GM19099 (cell line): ENCODE results near the gene OLFM1.

Experiments used
- POLR2A ChIP-seq: IDR thresholded peaks from 3 replicates; pipeline ENCODE4 v1.6.1; 2011; ENCODE audit warnings: low read depth; ENCODE audit not compliant: insufficient read length; ENCODE audit errors: extremely low read depth

OLFM1 gene

DNA sequence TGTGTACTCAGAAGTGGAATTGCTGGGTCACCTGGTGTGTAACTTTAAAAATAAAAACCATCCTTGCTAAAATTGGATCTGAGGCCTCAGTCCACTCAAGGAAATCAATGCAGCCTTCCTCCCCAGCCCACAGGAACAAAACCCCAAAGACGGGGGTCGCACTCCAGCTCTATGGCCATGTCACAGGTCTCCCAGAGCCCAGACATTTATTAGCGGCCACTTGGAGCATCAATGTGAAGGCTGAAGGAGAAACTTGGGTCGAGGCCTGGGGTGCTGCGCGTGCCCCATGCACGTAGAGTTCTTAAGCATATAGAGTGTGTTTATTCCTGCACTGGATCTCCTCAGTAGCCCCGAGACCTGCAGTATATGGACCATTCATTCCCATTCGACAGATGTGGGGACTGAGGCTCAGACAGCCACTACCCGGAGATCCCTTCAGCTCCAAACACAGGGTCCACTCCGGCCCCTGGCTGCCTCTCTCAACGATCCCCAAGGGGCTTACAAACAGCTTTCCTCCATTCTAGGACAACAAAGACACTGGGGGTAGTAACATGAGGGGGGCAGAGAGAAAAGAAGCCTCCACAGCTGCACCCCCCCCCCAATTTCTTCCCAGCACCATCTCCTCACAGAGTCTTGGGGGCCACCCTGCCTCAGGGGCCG is 14.3 kb upstream of the OLFM1 start:
- no peak for TF ChIP-seq POLR2A

DNA sequence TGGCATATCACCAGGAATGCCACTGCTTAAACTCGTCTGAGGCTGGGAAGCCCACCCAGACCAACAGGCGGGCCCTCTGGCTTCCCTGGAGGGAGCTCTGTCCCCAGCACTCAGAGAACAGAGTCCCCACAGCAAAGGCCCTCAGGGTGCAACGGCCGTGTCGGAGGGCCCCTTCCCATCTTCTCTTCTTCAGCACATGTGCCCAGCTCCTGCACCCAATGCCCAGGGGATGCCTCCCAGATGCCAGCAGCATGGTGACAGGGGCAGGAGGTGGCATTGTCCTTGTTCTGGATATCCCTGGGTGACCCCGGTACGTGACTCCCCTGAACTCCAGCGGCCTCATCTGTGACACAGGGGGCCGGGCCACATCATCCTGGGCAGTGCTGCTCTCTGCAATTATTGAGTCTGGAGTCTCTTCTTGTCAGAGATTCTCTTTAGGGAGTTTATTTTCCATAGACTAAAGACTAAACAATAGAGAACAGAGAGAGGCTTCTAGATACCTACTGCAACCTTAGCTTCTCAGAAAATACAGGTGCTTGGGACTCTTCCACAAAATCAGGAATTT is 13.6 kb upstream of the OLFM1 start:
- no peak for TF ChIP-seq POLR2A

DNA sequence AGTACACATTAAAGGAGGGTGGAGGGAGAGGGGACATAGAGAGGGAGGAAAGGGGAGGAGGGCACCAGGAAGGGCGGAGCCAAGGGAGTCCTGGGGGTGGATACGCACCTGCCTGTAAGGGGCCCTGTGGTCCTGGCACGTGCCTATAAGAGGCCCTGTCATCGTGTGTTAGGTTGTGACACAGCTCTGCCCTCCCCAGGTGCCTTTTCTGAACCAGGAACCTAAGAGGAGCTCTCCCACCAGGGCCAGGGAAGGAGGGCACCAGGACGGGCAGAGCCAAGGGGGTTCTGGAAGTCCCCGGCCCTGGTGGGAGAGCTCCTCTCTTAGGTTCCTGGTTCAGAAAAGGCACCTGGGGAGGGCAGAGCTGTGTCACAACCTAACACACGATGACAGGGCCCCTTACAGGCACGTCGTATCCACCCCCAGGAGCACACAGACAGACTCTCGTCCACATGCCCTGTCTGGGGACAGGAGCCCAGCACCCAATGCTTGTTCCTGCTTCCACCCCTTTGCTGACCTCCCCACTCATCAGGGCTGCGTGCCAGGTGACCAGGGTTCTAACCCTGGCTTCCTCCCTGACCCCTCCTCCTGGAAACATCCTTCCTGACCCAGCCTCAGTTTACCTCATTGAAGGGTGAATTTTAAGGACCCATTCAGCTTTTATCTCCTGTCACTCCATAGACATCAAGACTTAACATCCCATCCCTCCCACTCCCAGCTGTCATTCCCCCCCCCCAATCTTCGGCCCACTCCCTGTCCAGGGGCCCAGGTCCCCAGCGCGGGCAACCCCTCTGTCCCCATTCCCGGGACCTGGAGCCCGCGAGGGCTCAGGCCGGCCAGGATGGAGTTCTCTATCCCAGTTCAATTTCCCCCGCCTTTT is 12.9 kb upstream of the OLFM1 start:
- TF ChIP-seq POLR2A: no peak

DNA sequence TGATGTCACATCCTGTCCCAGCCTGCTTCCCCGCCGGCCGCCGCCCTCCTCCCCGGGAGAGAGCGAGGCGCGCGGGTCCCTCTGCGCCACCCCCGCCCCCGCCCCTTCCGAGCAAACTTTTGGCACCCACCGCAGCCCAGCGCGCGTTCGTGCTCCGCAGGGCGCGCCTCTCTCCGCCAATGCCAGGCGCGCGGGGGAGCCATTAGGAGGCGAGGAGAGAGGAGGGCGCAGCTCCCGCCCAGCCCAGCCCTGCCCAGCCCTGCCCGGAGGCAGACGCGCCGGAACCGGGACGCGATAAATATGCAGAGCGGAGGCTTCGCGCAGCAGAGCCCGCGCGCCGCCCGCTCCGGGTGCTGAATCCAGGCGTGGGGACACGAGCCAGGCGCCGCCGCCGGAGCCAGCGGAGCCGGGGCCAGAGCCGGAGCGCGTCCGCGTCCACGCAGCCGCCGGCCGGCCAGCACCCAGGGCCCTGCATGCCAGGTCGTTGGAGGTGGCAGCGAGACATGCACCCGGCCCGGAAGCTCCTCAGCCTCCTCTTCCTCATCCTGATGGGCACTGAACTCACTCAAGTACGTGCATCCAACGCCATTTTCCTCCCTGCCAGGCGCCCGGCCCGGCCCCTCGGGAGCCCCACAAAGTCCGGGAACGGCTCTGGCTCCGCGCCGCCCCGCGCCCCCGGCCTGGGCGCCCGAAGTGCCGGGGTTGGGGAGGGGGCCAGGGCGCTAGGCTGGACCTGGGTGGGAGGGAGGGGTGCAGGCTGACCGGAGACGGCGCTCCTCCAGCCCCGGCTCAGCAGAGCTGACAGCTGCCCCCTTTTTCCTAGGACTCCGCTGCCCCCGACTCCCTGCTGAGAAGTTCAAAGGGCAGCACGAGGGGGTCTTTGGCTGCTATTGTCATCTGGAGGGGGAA is 12.0 kb upstream of the OLFM1 start:
- TF ChIP-seq POLR2A: no peak

DNA sequence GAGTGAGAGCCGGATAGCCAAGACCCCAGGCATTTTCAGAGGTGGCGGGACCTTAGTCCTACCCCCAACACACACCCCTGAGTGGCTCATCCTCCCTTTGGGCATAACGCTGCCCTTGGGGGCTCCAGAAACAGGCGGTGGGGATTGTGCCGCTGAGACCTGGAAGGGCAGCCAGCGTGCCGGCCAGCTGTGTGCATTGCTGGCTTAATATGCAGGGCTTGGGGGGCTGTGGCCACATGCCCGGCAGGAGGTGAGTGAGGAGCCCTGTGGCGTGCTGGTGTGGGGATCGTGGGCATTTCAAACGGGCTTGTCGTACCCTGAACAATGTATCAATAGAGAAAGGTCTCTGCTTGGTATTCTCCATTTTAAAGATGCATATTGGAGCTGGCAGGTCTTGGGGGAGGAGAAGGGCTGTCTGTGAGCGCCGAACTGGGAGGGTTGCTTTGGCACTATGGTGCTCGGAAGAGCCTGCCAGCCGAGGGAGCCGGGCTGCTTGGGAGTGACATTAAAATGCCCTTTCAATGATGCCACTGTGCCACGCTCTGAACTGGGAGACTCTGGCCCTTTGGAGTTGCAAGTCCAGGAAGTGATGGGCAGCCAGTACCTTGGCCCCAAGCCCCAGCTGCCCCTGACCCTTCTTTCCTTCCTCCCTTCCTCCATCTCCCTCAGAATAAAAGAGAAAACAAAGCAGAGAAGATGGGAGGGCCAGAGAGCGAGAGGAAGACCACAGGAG is 11.2 kb upstream of the OLFM1 start:
- TF ChIP-seq POLR2A: no peak

DNA sequence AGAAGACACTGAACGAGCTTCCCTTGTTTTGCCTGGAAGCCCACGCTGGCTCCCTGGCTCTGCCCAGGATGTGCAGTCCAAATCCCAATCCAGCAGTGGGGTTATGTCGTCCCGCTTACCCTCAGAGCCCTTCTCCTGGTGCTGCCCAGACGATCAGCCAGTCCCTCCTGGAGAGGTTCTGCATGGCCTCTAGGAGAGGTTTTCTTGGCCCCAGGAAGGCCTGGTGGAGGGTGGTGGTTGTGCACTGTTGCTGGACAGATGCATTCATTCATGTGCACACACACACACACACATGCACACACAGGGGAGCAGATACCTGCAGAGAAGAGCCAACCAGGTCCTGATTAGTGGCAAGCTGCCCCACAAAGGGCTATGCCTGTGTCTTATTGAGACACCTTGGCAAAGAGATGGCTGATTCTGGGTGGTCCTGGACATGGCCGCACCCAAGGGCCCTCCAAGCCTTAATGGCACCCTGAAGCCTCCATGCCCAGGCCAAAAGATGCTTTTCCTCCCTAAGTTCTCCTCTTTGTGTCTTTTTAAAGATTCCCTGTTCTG is 10.5 kb upstream of the OLFM1 start:
- TF ChIP-seq POLR2A: no peak

DNA sequence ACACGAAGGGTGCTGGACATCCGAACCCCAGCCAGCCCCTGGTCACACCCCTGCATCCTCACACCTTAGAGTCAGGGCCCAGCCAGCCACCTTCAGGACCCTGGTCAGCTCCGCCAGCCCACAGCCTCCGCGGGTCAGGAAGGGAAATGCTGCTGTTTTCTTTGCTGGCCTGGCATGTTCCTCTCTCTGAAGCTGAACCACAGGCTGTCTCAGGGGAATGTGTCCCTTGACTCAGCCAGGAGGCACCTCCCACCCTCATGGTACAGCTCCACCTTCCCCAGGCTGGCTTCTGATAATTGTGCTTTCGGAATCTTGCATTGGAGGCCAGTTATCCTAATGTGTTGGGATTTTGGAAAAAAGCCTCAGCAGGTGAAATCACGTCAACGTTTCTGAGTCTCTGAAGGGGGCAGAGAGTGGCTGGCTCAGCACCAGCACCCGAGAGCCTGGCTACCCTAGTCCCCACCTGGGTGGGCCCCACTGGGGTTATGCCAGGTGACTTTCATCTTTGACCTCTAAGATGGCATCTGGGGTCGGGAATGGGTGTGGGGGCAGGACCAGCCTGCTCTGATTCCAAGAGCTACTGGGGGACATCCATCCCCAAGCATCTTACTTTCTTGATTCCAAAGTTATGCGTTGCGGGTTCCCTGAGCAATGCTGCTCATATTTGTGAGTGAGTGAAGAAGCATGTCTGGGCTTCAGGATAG is 9.8 kb upstream of the OLFM1 start:
- no peak for TF ChIP-seq POLR2A

DNA sequence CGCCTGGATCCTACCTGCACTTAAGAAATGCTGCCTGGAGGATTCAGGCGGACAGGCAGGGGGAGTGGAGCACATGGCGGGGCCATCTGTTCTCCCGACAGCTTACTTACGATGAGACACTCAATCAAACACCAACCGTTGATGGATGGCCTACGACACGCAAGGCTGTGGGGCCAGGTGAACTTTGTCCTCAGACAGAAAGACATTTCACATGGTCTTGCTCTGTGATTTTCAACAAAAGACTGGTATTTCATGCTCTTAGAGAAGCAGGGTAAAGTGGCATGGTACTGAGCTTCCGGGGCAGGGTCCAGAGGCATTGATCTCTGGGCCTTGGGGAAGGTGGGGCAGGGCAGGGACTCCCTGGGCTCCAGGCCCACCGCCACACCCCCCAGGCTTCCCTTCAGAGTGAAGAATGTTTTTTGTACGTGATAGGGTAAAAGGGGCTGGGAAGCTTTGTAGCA is 9.1 kb upstream of the OLFM1 start:
- no peak for TF ChIP-seq POLR2A

DNA sequence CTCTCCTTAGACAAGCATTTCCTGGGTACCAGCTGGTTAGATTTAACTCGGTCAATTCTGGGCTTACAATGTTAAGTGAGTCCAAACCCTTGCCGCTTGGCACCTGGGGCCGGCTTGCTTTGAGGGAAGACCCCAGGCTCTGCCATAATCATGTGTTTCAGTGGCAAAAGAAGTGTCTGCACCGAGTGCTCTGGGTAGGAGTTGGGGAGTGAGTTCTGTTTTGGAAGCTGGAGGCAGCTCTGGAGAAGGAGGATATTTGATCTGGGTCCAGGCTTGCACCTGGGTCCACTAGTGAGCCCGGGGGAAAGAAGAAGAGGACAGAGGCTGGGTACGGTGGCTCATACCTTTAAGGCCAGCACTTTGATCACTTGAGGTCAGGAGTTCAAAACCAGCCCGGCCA is 8.4 kb upstream of the OLFM1 start:
- no peak for TF ChIP-seq POLR2A

DNA sequence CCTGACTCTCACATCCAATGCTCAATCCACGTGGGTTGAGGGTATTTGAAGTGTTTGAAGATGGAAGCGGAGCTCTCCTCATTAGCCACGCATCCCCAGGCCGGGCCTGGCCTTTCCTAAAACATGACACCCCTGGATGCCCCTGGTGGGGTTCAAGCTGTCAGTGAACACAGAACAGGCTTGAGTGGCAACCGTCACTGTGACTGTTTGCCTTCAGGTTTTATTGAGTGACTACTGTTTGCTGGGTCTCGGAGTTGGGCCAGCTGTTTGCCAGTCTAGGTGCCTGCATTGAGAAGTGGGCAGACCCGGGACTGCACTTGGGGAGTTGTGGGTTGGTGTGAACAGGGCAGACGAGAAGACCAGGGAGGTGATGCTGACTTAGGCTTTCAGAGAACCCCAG is 7.8 kb upstream of the OLFM1 start:
- no peak for TF ChIP-seq POLR2A

DNA sequence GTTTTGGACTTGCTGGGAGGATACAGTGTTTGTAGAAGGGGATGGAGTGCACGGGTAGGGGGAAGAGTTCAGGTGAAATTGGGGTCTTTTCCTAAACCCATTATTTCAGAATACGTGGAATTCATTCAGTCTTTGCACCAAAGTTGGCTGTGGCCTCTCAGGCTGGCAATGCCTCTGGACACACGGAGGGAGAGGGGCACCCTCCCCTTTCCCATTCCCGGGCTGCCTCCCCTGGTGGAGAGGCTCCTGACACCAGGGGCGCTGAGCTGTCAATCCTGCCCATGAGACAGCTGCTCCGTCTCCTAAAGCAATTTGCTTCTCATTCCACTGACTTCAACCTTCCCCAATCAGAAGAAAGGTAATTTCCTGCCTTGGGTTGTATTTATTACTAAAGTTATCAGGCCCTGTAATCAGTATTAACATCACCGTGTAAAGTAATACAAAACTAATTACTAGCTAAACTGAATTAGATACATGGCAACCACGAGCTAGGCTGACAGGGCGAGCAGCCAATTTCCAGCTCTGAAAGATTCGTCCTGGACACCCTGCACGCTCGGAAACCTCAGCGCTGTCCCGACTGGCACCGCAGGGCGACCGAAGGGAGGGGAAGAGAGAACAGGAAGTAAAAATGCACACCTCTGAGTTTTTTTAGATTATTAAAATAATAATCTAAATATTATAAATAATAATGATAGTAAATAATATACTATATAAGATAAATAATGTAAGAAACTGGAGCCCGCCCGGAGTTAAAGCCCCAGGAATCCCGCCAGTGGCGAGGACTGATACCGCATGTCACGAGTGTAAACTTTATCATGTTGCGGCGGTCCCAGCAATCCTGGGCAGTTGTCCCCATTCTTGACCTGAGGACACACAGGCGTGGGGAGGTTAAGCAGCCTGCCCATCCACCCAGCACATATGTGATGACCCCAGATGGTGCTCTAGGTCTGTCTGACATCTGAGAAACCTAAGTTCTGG is 6.9 kb upstream of the OLFM1 start:
- TF ChIP-seq POLR2A: no peak

DNA sequence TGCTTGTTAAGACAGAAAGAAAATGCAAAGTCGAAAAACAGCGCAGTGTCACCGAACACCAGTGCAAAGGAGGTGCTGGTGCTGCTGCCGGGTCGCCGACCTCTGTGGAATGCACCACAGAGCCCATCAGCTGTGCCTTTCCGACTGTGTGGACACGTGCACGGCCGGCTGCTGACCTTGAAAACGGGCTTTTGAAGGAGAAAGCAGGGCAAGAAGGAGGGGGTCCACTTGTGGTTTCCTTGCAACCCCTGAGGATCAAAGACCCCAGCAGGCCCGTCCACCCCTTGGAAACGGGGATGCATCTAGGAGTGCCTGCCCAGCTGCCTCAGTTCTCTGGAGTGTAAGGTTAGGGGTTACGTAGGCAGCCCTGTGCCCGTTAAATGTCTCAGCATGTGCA is 6.2 kb upstream of the OLFM1 start:
- no peak for TF ChIP-seq POLR2A
